Stimulated activated CD4-positive, alpha-beta T cell treated with anti-CD3 and anti-CD28 coated beads, Interleukin-4, amount 100 ng/mL, for 4 hours (primary cell): ENCODE measurements around the gene MARK1.

Experiments
- DNase-seq, 2 experiments: peaks; one replicate each; pipeline ENCODE4 v3.0.0-alpha.2; 2020

MARK1 gene

DNA sequence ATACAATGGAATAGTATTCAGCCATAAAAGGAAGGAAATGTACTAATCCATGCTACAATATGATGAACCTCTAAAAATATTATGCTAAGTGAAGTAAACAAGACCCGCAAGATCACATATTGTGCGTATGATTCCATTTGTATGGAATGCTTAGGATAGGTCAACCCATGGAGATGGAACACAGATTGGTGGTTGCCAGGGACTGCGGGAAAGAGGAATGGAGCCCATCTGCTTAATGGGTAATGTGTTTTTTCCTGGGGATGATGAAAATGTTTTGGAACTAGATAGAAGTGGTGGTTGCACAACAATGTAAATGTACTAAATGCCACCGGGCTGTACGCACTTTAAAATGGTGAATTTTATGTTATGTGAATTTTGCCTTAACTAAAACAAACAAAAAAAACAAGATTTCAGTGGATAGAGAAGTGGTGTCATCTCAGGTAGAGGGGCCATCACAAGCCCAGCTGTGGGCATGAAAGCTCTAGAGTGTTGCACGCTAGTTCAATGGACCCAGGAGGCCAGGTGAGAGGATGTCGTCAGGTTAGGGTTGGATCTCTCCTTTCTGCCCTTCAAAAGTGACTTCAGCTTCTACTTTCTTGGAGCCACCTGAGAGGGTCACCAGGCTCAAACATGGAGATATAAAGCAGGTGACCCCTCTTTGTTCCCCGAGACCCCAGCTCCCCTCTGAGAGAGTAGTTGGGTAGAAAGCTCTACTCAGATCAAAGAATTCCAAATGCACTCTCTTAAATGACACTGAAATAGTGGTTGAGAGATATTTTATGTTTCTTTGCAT is 164.7 kb downstream of the MARK1 start:
- DNase-seq = no peak

DNA sequence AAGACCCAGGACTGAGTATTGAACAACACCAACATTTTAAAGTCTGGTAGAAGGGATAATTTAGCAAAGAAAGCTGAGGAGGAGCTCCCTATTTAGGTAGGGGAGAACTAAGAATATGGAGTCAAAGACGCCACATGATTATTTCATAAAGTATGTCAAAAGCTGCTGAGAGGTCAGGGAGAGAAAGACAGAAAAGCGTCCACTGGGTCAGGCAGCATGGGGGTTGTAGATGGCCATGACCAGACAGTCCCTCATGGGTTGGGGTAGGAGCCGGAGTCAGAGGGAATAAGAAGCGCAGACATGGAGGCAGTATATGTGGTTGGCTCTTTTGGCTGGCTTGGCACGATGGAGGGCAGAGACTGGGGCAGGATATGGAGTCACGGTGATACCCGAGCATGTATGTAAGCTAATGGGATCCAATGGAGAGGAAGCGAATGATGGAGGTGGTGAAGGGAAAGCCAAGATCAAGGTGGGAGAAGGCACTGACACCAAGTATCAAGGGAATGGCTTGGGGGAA is 167.0 kb downstream of the MARK1 start:
- no peak for DNase-seq

DNA sequence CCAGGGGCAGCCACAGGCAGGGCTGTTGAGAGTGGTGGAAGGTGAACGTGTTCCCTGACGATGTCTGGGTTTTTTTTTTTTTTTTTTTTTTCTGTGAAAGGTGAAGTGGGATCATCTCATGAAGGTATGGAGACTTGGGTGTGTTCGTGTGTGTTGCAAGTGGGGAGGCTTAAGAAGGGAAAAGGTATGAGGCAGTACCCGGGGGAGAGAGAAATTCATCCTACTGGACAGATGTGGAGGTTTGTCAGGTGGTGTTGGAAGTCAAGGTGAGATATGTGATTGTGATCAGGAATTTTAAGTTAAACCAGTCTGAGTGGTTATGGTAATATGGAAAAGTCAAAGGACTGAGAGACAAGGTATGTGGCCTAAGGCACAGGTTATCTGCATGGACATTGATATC is 167.5 kb downstream of the MARK1 start:
- no peak for DNase-seq

DNA sequence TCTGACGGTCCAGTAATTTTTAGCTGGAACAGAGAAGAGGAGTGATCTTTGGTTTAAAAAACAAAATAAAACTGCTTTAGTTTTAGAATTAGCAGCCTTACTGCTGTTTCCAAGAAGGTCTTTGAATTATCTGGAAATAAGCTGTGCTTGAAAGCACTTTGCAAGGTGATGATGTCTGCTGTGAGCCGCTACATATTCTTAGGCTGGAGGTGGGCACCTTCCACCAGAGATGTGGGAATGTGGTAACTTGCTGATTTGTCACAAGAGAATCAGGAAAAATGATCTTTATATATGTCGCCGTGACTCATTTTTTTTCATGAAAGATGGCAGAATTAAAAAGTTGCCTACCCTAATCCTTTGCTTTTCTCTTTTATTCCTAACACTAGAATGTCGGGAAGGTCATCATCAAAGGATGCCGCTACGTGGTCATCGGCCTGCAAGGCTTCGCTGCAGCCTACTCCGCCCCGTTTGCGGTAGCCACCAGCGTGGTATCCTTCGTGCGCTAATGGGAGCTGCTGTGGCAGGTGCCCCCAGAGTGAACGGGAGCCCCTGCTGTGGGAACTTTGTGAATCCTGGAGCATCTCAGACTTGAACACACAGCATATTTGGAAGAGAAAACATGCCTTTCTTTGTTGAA is 168.4 kb downstream of the MARK1 start:
- DNase-seq = no peak

DNA sequence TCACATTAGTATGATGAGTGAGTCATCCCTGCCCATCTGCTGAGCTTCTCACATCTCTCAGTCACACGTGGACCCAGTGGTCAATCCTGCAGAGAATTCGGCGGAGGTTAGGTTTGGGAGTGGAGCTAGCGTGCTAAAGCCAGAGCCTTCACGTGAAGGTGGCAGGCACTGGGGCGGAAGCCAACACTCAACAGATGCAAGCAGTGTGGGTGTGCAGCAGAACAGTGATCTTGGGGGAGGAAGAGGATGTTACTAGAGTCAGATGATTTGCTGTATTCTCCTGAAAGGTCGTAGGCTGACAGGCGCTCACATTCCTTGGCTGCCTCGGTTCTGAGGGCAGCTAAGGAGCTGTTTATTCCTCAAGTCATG is 168.9 kb downstream of the MARK1 start:
- no peak for DNase-seq

DNA sequence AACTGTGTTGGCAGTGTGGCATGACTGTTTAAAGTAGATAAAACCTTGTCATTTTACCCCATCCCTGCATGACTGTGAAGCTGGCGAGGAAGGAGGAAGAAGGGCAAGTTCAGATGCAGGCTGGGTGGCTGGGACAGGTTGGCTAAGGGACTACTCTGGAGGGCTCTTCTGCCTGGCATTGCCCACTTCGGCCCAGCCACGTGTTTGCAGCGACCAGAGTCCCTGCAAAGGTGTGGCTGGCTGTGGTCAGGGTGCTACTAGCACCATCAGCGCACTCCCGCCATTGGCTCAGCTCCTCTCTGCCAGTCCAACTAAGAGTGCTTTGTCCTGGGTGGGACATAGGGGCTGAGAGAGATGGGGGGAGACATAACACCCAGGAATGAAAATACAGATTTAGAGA is 169.4 kb downstream of the MARK1 start:
- DNase-seq = no peak

DNA sequence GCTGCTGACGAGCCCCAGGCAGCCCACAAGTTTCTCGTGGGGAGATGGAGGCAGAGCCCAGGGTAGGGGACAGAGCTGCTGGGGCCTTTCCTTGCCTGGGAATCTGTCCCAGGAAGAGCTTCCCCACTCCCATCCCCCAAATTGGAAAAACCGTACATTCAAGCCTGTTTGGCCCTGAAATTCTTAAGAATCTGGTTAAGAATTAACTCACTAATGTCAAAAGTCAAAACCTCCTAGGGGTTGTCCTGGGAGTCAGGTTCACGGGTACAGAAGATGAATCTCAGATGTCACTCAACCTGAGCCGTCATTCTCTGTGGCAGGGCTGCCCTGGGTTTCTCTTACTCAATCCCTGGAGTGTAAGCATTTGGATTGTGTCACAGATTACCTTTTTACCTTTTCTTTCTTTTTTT is 170.7 kb downstream of the MARK1 start:
- no peak for DNase-seq

DNA sequence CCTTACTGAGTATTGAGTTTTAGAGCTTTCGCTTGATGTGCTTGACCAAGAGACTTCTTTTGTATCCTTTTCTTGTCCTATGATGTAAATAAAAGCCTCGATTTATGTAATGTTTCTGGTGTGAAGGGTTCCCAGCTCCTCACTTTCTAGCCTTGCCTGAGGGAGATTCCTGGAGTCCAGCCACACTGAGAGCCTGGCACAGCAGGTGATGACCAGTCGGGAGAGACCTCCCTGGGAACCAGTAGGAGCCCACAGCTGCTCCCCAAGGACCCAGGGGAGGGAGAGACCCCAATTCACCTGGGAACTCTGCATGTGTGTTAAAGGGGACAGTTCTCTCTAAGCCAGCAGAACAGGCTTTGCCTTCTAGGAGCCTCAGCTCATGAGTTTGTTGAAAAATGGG is 171.1 kb downstream of the MARK1 start:
- DNase-seq = no peak

DNA sequence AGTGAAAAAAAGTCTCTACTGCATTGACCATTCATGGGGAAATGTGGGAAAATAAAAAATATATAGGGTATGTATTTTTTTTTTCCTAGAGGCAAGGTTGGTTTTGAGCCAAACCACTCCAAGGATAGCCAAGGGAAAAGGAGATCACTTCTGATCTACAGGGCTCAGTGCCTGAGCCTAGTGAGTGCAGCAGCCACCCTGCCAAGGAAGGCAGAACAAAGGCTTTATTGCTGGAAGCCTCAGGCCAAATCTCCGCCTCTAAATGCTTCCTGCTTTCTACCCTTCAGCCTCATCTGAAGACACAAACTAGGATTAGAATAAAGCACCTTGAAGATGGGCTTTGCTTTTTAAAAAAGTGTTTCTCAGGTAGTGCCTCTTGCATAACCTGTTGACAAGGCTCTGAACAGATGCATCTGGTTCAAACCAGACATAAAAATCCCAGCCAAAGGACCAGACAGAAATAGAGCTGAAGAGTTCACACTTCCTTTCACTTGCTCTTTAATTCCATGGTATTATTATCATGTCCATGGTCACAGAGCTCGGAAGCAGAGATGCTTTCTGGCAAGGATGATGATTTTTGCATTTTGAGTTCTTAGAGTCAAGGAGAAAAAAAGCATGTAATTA is 172.7 kb downstream of the MARK1 start:
- no peak for DNase-seq

DNA sequence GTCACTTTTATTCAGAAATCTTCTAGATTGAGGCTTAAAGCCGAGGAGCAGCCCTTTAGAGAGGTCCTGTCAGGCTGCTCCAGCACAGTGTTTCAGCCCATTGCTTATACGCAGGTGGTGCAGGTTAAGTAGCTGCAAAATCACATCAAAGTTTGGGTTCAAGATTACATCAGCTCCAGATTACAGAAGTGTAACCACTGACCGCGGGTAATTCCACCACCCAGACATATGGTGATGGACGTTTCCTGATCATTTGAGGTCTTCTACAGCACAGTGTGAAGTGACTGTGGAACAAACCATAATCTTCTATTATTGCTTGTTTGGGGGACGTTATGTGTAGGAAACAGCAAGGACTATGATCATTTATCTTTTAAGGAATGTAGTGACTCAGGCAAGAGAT is 174.0 kb downstream of the MARK1 start:
- no peak for DNase-seq

DNA sequence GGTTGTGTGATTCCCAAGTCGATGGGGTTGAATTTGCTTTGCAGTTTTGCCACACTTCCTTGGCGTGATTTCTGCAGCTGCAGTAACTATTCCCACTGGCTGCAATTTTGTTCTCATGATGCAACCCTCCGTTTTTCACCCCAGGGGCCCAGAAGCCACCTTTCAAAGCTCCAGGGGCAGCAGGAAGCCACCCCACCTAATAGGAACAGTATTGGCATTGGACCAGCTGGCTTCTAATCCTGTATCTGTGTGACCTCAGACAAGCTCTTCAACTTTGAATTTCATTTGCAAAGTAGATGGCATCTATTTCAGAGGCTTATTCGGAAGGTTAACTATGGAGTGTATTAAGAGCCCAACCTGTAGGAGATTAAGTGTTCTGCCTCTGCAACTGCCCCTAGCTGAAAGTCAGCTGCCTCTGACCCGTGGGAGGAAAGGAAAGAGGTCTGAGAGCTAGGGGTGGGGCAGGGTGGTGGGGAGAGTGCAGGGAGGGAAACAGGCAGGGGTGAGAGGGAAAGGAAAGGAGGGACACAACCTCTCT is 174.9 kb downstream of the MARK1 start:
- DNase-seq = no peak

DNA sequence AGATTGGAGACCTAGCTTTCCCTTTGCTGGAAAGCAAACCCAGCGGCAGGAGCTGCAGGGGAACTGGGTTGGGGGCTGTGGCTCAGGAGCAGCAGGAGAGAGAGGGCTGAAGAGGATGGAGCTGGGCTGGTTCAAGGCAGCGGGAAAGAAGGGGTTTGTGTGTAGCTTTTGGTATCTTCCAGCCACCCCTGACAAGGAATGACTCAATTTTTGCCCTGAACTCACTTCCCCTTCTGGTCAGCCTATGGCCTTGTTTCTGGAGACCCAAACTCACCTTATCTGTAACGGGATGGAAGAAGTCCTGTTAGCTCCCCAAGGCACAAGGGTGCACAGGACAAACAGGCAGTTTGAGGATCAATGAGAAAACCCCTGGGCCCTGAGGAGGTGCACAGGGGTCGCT is 175.4 kb downstream of the MARK1 start:
- DNase-seq = no peak

DNA sequence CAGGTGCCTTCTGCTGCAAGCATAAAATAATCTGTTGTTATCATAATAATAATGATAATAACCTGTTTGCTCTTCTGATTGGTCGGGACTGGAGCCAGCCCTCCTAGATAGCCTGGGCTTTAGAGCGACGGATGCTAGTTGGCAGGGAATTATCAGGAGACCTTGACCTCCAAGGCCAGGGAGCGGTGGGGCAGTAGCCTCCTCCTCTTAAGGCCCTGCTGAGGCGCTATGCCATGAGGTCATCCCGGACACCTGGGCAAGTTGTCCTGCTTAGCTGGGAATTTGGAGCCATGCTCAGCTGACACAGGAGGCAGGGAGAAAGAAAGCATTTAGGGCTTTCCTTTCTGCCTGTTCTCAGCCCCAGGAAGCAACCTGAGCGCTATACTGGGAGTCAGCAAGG is 177.8 kb downstream of the MARK1 start:
- DNase-seq = no peak

DNA sequence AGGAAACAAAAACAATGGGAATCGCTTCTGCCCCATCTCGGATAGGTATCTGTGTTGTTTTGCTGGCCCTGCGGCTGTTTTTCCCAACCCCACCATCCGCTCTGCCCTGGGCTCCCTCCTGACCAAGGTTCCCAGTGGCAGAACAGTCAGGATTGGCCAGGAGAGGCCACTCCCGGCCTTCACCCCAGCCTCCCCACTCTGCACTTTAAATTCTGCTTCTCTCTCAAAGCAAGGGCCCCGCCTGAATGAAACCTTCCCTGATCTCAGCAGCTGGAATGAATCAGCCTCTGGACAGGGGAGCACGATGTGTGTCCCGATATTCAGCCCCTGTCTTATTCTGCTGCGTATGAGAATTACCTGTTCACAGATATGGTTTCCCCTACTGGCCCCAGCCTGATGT is 178.5 kb downstream of the MARK1 start:
- no peak for DNase-seq

DNA sequence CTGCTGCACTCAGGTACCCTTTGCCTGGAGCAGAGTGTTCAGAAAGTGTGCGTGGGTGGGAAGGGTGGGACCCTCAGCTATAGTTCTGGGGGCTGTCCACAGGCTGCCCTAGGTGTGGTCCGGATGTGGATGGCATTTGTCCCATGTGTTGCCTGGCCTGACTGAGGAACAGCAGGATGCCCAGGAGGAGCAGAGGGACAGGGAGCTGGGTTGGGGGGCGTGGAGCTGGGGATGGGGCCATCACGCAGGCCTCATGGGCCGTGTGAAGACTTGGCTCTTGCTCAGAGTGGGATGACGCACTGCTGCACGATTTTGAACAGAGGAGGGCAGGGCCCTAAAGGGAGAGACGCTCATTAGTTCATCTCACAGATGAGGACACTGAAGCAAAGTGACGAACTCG is 179.2 kb downstream of the MARK1 start:
- no peak for DNase-seq

DNA sequence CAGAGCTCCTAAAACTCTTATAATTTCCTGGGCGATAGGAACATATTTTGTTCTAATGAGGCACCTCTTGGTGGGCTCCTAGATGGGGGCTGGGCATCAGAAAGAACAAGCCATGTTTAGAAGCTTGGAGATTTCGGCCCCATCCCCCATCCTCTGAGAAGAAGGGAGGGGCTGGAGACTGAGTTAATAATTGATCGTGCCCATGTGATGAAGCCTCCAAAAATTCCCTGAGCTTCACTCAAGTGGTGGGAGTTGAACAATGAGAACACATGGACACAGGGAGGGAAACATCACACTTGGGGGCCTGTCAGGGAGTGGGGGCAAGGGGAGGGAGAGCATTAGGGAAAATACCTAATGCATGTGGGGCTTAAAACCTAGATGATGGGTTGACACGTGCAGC is 180.3 kb downstream of the MARK1 start:
- no peak for DNase-seq

DNA sequence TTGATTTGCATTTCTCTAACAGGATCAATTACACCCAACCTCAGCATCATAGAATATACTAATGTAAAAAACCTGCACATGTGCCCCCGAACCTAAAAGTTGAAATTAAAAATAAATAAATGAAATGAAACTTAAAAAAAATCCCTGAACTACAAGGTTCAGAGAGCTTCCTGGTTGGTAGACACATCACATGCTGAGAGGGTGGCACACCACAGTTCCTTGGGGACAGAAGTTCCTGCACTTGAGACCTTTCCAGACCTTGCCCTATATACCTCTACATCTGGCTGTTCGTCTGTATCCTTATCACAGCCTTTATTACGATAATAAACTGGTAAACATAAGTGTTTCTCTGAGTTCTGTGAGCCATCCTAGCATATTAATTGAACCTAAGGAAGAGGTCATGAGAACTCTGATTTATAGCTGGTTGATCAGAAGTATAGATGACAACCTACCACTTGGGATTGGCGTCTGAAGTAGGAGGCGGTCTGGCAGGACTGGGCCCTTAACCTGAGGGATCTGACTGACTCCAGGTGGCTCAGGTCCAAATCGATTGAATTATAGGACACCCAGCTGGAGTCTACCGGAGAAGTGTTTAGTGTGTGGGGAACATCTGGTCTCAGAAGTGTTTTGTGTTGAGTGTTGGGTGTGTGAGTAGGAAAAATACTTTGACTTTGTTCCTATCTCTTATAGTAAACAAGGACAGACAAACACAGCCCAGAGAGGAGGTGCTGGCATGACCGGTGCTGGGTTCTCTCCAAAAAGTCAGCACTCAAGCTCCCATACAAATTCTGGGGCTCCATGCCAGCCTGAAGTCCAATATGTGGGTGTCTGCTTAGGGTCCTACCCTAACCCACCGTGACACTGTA is 181.2 kb downstream of the MARK1 start:
- no peak for DNase-seq

DNA sequence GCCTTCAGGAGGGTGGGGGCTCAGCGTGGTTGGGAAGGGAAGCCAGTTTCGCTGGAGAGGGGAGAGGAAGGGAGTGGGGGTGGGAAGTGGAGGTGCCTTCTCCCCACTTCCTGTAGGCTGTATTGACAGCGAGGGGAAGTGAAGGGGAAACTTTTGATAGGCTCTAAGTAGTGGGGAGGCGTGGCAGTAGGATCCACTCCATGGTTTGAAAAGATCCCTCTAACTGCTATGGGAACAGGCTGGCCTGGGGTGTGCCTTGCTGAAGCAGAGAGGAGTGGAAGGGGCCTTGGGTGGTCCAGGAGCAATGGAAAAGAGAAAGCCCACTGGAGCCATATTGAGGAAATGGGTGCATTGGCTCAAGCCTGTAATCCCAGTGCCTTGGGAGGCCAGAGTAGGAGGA is 182.4 kb downstream of the MARK1 start:
- DNase-seq = no peak

DNA sequence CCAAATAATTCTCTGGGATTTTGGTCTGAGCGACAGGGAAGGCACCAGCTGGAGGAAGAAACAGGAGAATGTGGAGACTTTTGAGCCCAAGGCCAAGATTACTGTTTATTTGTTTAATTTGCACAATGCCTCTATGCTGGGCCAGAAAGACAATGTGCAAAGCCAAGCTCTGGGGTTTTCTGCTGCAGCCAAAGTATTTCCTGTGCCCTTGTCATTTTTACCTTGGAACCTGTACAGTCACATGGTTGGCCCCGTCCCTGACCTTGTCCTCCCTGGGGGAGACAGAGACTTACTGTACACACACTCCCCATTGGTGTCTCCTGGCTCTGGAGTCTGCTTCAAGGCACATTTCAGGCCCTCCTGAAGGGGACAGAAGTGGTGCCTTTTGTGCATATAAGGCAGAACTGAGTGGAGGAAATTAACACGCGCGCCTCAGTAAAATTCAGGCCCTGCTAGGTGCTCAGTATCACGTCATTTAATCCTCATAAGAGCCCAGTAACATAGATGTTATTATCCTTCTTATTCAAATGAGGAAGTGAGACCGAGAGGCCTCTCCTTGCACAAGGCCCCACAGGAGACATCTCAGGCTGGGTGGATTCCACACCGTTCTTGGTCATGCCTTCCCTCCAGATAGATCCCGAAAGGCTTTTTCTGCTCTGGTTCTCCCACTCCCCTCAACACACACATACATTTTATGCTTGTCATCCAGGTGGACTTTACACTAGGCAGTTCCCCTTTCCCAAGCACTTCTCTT is 183.3 kb downstream of the MARK1 start:
- DNase-seq = no peak
